Mucosa of descending colon (tissue), 3 donors: ENCODE measurements around the gene GOLGA6L22. TPM values are rescaled to one million over a fixed set of nuclear protein-coding genes. Genes with fewer than 3 reads are reported as not detected.
"Not testable (repeated sequence)": the region's sequence is repeated elsewhere in the genome, so short reads cannot be mapped to it uniquely, and the experiment has no call there.

Source experiments
- ATAC-seq: fragments of 200-7000 bp; cut with Tn5 transposase; one replicate; pipeline ENCODE4 v1.9.1; 2020; ENCODE audit warnings: mild to moderate bottlenecking, moderate library complexity
- DNase-seq, 3 donors: peaks; one replicate each; pipeline ENCODE4 v3.0.0-alpha.2; 2020
- H3K36me3 ChIP-seq: fragments of 200-600 bp; one replicate; pipeline ENCODE4 v1.8.0; 2021; ENCODE audit warnings: low read depth, mild to moderate bottlenecking
- H3K4me1 ChIP-seq: fragments of 200-600 bp; one replicate; pipeline ENCODE4 v1.8.0; 2021; ENCODE audit warnings: low read depth, mild to moderate bottlenecking
- H3K4me3 ChIP-seq: fragments of 200-600 bp; one replicate; pipeline ENCODE4 v1.8.0; 2021; ENCODE audit warnings: mild to moderate bottlenecking
- H3K9me3 ChIP-seq: fragments of 200-600 bp; one replicate; pipeline ENCODE4 v1.8.0; 2021; ENCODE audit warnings: mild to moderate bottlenecking
- intact Hi-C, 2 donors: fragments of 100-400 bp; cut with DNase I in 1 of 2; cut with micrococcal nuclease in 1 of 2; formaldehyde crosslinking; loops; one replicate each; pipeline versions ENCODE4 v1.11.0 to v1.11.1; 2022; cut with DNase I, micrococcal nuclease
- total RNA-seq, 3 donors: library from RNA; stranded (reverse); fragmentation: NEBNext Ultra II Directional in 2 of 3; extraction: Animal tissue kit (Norgen Biotek cat#: 25700) in 2 of 3; gene quantifications; one replicate each; pipeline versions ENCODE4 v1.2.1 to v1.2.4, GENCODE V29; 2021 to 2023
- donor health status: DM: no; HTN: no; CAD: no; lungs with moderate emphysema.
- donor health status: DM: no; HTN: no; CAD: no.
- donor health status: DM: no; HTN: yes; CAD: no.

The GOLGA6L22 gene
- total RNA-seq, 3 donors from 2014 or later = not detected

- H3K36me3 ChIP-seq, H3K4me3 ChIP-seq, DNase-seq, H3K4me1 ChIP-seq, H3K9me3 ChIP-seq, ATAC-seq, intact Hi-C loops: not testable (repeated sequence)
These were observed 57.4 kb downstream of the GOLGA6L22 start for GRCh38 chr15:22516140-22516539.
